CD4-positive, alpha-beta T cell treated with Interleukin-1 beta for 1 hour (primary cell): ENCODE results near the gene CACNA1D.

Source experiments
- DNase-seq, 2 donors: peaks; one replicate each; pipeline ENCODE4 v3.0.0-alpha.2; 2020 to 2022

CACNA1D gene

DNA sequence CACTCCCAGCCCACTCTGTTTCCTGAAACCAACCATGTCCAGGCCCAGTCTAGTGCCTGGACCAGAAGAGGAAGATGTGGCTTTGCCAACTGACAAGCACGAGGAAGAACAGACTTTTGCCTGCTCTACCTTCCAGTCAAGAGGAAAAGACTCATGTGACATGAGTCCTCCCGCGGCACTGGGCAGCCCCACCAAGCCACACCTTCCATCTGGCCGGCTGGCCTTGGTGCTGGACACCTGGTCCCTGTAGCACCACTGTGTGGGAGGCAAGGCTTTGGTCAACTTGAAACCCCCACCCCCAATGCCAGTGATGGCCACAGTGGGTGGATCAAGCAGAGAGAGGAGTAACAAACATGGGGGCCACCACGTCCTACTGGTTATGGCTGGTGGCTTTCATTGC is 339.3 kb downstream of the CACNA1D start:
- no peak for DNase-seq

- DNase-seq: peak in 1 of 2 donors; percentile 11
These were observed 340.2 kb downstream of the CACNA1D start for GRCh38 chr3:53834429-53835095.

GRCh38 chr3:53835257-53835656 is 340.8 kb downstream of the CACNA1D start:
- no peak for DNase-seq

DNA sequence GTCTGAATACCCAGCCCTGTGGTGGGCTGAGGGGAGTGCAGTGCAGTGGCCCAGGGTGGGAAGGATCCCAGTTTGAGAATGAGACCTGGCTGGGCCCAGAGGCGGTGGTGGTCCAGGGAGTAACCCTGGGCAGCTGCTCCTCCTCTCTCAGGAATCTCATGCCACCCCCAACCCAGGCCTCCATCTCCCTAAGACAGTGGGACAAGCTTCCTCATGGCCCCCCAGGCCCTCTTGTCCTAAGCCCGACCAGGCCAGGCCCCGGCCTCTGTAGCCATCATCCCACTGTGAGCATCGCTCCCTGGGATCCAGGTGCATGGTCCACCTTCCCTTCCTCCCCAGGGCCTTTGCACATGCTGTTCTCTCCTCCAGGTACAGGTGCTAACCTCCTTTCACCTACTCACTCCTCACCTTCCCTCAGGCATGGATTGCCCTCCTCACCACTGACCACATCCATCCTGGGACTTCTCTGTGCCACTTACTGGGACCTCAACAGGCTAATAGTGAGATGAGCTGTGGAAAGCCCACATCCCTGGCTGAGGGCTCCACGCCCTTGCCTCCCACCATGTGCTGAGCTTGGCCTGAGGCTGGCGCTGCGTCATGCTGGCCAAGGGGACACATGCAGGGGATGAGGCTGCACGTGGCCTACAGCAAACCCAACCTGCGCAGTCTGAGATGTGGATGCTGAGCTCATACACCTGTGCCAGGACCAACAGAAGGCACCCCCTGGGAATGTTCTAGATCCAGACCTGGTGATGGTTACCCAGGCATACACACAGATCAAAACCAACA is 341.9 kb downstream of the CACNA1D start:
- DNase-seq: no peak

DNA sequence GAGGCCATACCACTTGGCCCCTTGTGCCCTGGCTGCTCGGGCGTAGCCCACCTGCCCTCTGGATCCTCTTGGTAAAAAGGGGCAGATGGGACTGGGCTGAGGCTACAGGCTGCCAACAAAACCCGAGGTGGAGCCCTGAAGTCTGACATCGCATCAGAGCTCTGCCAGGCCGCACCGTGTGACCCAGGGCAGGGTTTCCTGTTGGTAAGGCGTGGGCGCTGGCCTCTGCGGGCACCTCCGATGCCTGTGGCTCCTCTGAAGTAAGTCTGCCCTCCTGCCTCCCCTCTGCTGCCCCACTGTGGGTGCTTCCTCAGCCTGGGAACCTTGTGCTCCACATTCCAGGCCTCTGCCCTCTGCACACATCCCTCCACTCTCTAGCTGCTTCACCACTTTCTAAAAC is 342.9 kb downstream of the CACNA1D start:
- no peak for DNase-seq

DNA sequence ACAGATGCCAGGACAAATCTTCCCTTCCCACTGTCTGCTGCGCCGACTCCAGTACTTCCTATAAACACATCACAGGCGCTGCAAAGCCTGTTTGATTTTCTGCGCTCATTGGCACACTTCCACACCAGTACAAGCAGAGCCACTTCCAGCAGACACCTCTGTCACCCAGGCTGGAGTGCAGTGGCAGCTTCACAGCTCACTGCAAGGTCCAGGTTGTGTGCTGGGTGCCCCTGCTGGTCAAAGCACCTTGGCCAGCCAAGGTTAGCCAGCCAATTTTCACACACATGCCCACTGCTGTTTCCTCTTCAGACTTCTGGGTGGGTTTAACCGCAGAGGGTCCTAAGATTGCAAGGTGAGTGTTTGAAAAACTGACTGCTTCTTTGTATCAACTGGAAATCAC is 346.9 kb downstream of the CACNA1D start:
- DNase-seq: no peak

- no peak for DNase-seq
These were observed 348.2 kb downstream of the CACNA1D start for GRCh38 chr3:53842436-53843194.

- no peak for DNase-seq
These were observed 349.1 kb downstream of the CACNA1D start for GRCh38 chr3:53843195-53844177.

GRCh38 chr3:53844262-53845102 is 350.1 kb downstream of the CACNA1D start:
- DNase-seq: no peak

GRCh38 chr3:53845103-53845880 is 350.9 kb downstream of the CACNA1D start:
- no peak for DNase-seq

GRCh38 chr3:53845881-53846133 is 351.4 kb downstream of the CACNA1D start:
- no peak for DNase-seq

- DNase-seq: no peak
These were observed 351.9 kb downstream of the CACNA1D start, which contains the start of the genes CHDH and IL17RB for GRCh38 chr3:53846134-53846850. Gene CHDH, minus strand, starts transcription at chr3:53846419. Its CDS starts 22,411 bp downstream, at chr3:53824008. Gene IL17RB, plus strand, starts transcription at chr3:53846568. Its CDS starts 21 bp downstream, at chr3:53846589.

- DNase-seq: no peak
These were observed 352.4 kb downstream of the CACNA1D start for GRCh38 chr3:53846851-53847155.

GRCh38 chr3:53849916-53850315 is 355.5 kb downstream of the CACNA1D start:
- no peak for DNase-seq

DNA sequence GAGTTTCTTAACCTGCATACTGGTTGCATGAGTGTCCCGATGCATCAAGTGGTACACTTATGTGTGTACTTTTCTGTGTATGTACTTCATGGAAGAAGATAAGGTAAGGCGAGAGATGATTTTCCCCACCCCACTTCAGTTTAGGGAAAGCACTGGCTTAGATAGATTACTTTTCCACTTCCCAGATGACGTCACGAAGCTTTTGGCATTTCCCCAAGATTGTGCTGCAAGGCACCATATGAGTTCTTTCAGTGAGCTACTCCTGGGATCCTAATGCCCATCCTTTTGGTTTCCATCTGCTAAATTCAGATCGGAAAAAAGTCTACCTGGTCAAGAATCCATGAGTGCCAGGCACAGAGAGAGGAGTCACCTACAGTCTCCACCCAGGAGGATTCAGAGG is 356.5 kb downstream of the CACNA1D start:
- DNase-seq: no peak

DNA sequence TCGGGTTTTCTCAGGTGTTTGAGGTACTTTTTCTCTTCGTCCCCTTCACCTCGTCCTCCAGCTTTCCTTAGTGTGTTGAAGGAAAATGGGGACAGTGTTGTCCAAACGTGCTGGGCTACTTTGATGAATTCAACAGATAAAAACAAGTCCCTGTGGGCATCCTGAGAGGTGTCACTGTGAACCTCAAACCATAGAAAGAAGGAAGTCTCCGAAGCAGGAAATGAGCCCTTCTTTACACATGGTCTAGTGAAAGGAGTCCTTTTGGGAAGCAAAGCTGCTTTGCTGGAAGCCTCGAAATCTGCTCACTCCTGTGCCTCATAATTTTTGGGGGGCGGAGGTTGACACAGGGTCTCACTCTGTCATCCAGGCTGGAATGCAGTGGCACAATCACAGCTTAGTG is 362.6 kb downstream of the CACNA1D start:
- DNase-seq: no peak

GRCh38 chr3:53858096-53858741 is 363.8 kb downstream of the CACNA1D start:
- no peak for DNase-seq

DNA sequence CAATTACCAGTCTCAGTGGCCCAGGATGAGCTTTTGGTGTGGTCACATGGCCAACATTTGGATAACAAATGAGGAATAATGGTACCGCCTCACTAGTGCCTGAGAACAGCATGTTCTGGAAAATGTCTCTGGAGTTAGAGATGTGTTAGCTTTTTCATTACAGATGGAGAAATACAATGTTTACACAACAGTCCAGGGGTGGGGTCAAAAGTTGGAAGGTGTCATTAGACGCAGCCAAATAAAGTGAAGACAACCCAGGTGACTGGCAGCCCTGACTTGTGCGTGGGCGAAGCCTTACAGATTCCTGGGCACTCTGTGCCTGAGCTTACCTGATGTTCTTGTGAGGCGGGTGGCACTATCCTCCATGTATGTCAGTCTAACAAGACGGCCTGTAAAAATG is 364.8 kb downstream of the CACNA1D start:
- no peak for DNase-seq

DNA sequence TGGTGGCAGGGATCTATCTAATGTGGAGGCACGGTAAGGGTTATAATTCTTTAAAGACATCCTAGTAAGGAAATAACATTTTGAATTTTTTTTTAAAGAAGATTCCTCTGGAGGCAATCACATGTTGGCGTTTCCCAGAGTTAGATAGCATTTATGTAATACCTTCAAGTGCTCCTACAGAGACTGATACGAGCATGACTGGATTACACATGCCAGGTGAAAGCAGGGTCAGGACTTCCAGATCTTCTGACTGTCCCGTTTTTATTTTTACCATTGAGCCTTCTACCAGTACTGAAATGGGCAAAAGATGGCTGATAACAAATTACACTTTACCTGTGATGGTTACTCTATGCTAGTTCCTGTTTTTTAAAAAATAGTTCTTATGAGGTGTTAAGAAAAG is 365.8 kb downstream of the CACNA1D start:
- no peak for DNase-seq

GRCh38 chr3:53862241-53862640 is 367.8 kb downstream of the CACNA1D start:
- DNase-seq: no peak
